ENCODE data around the gene TMEM138.

The TMEM138 gene

GRCh38 chr11:61331651-61332050 lies 30.5 kb upstream of the TMEM138 start:
- DNase-seq (ENCODE audit: low spot score), result no peak
- in situ Hi-C loops (cut with MboI; ENCODE audit: low pct_unique_long_range_greater_than_20kb, low sequenced_read_pairs, unreplicated experiment), result loop anchor here (10.0 kb wide), 1 partner anchor 53 kb away; no protein-coding TSS in a partner anchor
- TF ChIP-seq CTCF (IDR thresholded peaks at IDR 0.05; ENCODE audit: extremely low read depth, insufficient read depth, missing control alignments), result no peak

GRCh38 chr11:61332281-61332796 lies 29.8 kb upstream of the TMEM138 start:
- TF ChIP-seq CTCF (IDR thresholded peaks at IDR 0.05; ENCODE audit: extremely low read depth, insufficient read depth, missing control alignments), result no peak
- in situ Hi-C loops (cut with MboI; ENCODE audit: low pct_unique_long_range_greater_than_20kb, low sequenced_read_pairs, unreplicated experiment), result loop anchor here (10.0 kb wide), 1 partner anchor 52 kb away; no protein-coding TSS in a partner anchor
- no peak for DNase-seq (ENCODE audit: low spot score)

GRCh38 chr11:61332797-61333549 lies 29.2 kb upstream of the TMEM138 start, which contains the start of the genes DDB1 and TKFC:
Gene DDB1 (minus strand): TSS chr11:61333105. CDS start chr11:61332968, 137 bp downstream.
Gene TKFC (plus strand): TSS chr11:61333228. CDS start chr11:61334729, 1,501 bp downstream.
- in situ Hi-C loops (cut with MboI; ENCODE audit: low pct_unique_long_range_greater_than_20kb, low sequenced_read_pairs, unreplicated experiment), result loop anchor here (10.0 kb wide), 1 partner anchor 52 kb away; no protein-coding TSS in a partner anchor
- peak; percentile 99 for DNase-seq (ENCODE audit: low spot score)
- TF ChIP-seq CTCF (IDR thresholded peaks at IDR 0.05; ENCODE audit: extremely low read depth, insufficient read depth, missing control alignments), result no peak

GRCh38 chr11:61333550-61334433 lies 28.4 kb upstream of the TMEM138 start:
- in situ Hi-C loops (cut with MboI; ENCODE audit: low pct_unique_long_range_greater_than_20kb, low sequenced_read_pairs, unreplicated experiment), result loop anchor here (10.0 kb wide), 1 partner anchor 51 kb away; no protein-coding TSS in a partner anchor
- DNase-seq (ENCODE audit: low spot score), result peak; percentile 46
- no peak for TF ChIP-seq CTCF (IDR thresholded peaks at IDR 0.05; ENCODE audit: extremely low read depth, insufficient read depth, missing control alignments)

GRCh38 chr11:61334434-61335354 lies 27.5 kb upstream of the TMEM138 start:
- in situ Hi-C loops (cut with MboI; ENCODE audit: low pct_unique_long_range_greater_than_20kb, low sequenced_read_pairs, unreplicated experiment), result loop anchor here (10.0 kb wide), 1 partner anchor 50 kb away; no protein-coding TSS in a partner anchor
- DNase-seq (ENCODE audit: low spot score), result no peak
- no peak for TF ChIP-seq CTCF (IDR thresholded peaks at IDR 0.05; ENCODE audit: extremely low read depth, insufficient read depth, missing control alignments)
